ENCODE data around the gene VTI1A.
"Not testable (repeated sequence)": the region's sequence is repeated elsewhere in the genome, so short reads cannot be mapped to it uniquely, and the experiment has no call there.

Gene VTI1A

GRCh38 chr10:112507046-112507445, 60.0 kb downstream of the VTI1A start:
- DNase-seq (ENCODE audit: low read depth) = no peak

DNA sequence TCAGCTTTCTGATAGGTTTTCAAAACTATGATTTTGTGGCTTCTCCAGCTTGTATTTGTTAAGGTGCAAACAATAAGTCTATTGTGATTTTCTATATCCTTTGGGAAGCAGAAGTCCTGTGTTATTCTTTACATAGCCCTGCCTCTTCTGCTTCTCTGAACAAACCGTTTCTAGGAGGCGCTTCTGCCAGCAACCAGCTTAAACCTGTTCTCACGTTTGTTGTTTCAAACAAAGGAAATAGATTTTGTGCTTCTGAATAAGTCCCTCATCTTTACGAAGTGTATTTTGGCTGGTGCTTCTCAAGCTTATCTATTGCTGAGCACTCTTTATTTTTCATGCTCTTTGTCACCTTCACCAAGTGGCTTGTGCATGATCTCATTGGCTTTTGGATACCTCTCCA, 61.0 kb downstream of the VTI1A start:
- DNase-seq (ENCODE audit: low read depth) = no peak

- DNase-seq (ENCODE audit: low read depth) = no peak
These were observed 62.7 kb downstream of the VTI1A start for GRCh38 chr10:112509558-112510291.

DNA sequence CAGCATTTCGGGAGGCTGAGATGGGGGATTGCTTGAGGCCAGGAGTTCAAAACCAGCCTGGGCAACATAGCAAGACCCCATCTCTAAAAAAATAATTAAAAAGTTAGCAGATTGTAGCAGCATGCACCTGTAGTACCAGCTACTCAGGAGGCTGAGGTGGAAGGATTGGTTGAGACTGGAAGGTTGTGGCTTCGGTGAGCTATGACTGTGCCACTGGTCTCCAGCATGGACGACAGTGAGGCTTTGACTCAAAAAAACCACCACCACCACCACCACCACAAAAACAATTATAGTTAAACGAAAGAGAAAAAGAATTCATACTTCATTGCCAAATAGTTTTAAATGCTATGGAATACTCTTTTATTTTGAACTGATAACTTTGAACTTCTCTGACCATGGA, 63.4 kb downstream of the VTI1A start:
- no peak for DNase-seq (ENCODE audit: low read depth)

GRCh38 chr10:112512294-112512693, 65.3 kb downstream of the VTI1A start:
- no peak for DNase-seq (ENCODE audit: low read depth)

- no peak for DNase-seq (ENCODE audit: low read depth)
These were observed 68.1 kb downstream of the VTI1A start for GRCh38 chr10:112515126-112515525.

DNA sequence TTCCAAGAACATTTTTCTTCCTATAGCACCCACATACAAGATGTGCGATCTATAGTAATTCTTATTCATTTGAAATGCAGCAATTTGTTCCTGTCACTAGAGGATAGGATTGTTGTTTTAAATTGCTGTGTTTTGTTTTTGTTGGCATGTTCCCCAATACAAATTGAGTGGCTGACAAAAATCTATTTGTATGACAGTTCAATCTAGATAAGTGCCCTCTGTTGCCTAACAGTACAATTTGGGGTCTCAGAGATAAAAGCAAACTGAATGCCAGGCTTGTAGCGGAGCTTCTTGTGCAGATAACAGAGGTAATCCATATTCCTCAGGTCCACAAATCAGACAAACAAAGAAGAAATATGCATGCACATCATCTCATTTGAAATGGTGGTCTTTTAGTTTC, 68.8 kb downstream of the VTI1A start:
- no peak for DNase-seq (ENCODE audit: low read depth)

GRCh38 chr10:112517451-112517862, 70.4 kb downstream of the VTI1A start:
- no peak for DNase-seq (ENCODE audit: low read depth)

GRCh38 chr10:112519133-112519761, 72.2 kb downstream of the VTI1A start:
- DNase-seq (ENCODE audit: low read depth) = no peak

DNA sequence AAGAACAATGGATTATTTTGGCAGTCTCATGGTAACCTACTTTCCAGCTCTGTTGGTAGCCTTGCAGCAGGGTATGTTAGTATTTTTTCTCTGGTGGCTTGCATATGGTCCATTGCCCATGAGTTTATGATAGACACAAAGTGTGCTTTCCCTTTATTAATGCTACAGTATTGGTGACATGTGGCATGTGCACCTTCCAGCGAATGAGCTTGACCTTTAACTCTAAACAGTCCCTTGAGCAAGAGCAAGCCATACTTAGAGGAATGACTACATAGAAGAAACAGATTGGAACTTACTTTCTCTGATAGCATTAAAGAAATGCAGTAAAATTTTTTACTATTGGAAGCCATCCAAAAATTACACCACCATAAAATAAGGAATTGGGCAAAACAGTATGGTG, 73.9 kb downstream of the VTI1A start:
- no peak for DNase-seq (ENCODE audit: low read depth)

- no peak for DNase-seq (ENCODE audit: low read depth)
These were observed 77.6 kb downstream of the VTI1A start for GRCh38 chr10:112524641-112525040.

DNA sequence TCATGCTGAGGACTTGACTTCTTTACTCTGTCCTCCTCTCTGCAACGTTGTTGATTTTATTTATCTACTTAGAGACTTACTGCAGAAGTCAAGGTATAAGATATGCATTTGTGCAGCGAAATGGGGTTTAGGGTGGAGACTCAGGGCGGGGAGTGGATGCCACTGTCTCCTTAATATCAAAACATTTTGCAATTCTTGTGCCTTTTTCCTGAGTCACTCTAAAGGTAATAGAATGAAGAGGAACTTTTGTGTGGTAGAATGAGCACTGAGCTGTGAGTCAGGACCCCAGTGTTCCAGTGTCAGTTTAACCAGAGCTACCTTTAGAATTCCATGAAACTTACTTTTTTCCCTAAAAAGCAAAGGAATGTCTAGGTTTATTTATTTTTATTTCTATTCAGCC, 78.2 kb downstream of the VTI1A start:
- no peak for DNase-seq (ENCODE audit: low read depth)

GRCh38 chr10:112526139-112526538, 79.1 kb downstream of the VTI1A start:
- DNase-seq (ENCODE audit: low read depth) = no peak

- no peak for DNase-seq (ENCODE audit: low read depth)
These were observed 79.9 kb downstream of the VTI1A start for GRCh38 chr10:112526906-112527305.

- DNase-seq (ENCODE audit: low read depth) = no peak
These were observed 81.2 kb downstream of the VTI1A start for GRCh38 chr10:112528235-112528634.

DNA sequence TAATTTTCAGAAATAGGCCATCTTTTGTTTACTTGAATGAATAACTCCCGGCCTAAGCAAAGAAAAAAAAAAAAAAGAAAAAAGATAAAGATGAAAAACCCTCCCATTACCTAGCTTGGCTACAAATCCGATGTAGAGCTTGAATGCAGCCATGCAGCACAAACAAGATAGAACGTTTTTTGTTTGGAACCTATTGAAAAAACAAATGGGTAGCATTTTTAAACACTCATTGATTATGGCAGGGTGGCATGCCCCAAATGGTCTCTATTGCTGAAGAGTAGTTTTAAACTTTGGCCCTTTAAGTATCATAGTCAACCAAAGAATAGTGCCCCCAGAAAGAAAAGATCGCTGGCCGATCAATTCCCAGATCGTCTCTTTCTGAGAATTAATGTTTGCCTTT, 84.4 kb downstream of the VTI1A start:
- DNase-seq (ENCODE audit: low read depth) = no peak

DNA sequence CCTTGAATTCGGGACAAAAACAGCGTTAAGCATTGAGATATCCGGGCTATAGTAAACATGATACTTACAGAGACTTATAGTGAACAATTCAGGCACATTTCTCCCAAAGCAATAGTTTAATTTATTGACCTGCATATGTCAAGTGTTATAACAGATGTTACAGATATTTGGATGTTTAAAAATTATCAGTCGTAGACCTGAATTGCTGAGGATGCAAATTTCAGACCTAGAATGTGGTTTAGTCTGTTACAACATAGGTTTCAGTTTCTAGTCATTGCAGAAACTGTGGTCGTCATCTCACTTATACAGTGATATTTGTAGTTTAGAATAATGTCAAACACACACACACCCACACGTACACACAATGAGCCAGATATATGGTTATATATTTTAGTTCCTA, 85.2 kb downstream of the VTI1A start:
- DNase-seq (ENCODE audit: low read depth) = no peak

DNA sequence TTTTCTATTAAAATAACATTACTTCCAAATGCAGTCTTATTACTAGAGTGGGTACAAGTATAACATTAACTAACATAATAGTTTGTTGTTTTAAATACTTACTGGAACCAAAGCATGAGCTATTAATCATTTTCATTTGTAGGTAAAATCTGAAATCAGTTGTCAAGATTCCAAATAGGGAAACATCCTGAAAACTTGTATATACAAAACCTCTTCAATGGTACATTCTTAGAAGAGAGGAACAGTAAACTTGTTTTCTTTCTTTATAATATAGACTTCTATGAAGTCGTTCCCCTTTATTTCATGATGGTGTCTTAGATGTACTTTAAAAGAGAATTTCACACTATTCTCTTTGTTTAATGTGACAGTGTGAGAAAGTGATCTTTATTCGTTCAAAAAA, 85.9 kb downstream of the VTI1A start:
- DNase-seq (ENCODE audit: low read depth) = no peak

GRCh38 chr10:112533916-112534315, 86.9 kb downstream of the VTI1A start:
- DNase-seq (ENCODE audit: low read depth) = no peak

DNA sequence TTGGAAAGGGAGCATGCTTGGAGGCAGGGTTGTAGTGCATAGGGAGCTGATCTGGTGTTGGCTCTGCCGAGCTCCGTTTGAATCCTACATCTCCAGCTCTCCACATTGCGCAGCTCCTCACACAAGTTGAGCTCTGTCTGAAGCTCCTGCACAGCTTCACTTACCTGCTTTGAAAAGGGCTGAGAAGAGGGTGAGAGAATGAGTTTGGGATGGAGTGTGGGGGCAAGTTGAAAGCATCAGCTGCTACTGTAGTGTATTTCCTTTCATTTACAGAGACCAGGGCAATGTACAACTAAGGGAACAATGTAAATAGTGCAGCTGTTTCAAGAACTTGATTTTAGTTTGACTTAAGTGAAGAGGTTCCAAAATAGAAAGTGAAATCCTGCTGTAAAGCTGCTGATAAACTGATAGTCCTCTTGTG, 88.5 kb downstream of the VTI1A start:
- DNase-seq (ENCODE audit: low read depth) = no peak

- no peak for DNase-seq (ENCODE audit: low read depth)
These were observed 89.6 kb downstream of the VTI1A start for GRCh38 chr10:112536663-112537062.

GRCh38 chr10:112538168-112538567, 91.2 kb downstream of the VTI1A start:
- DNase-seq (ENCODE audit: low read depth) = no peak

GRCh38 chr10:112539340-112539739, 92.3 kb downstream of the VTI1A start:
- DNase-seq (ENCODE audit: low read depth) = no peak

DNA sequence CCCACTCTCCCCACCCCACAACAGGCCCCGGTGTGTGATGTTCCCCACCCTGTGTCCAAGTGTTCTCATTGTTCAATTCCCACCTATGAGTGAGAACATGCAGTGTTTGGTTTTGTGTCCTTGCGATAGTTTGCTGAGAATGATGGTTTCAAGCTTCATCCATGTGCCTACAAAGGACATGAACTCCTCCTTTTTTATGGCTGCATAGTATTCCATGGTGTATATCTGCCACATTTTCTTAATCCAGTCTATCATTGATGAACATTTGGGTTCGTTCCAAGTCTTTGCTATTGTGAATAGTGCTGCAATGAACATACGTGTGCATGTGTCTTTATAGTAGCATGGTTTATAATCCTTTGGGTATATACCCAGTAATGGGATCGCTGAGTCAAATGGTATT, 95.8 kb downstream of the VTI1A start:
- not testable (repeated sequence) for DNase-seq (ENCODE audit: low read depth)

Measured in HS-5 (cell line).